GM21786 (cell line): ENCODE results near the gene RALGAPA1.
A peak's percentile ranks its signal among the peaks of the same experiment; 100 is the strongest.
"Not testable (repeated sequence)": the region's sequence is repeated elsewhere in the genome, so short reads cannot be mapped to it uniquely, and the experiment has no call there.

ENCODE experiments used
- ATAC-seq: cut with Tn5 transposase; IDR thresholded peaks from one replicate; pipeline ENCODE4 v1.9.1; 2021; ENCODE audit not compliant: unreplicated experiment

The RALGAPA1 gene

GRCh38 chr14:35821564-35822411, 12.7 kb upstream of the RALGAPA1 start:
- ATAC-seq: no peak

- no peak for ATAC-seq
These were observed 10.8 kb upstream of the RALGAPA1 start for GRCh38 chr14:35819591-35820540.

- no peak for ATAC-seq
These were observed 9.4 kb upstream of the RALGAPA1 start for GRCh38 chr14:35818346-35819115.

- ATAC-seq: peak; percentile 79
These were observed 5.4 kb upstream of the RALGAPA1 start for GRCh38 chr14:35814371-35815005.

- ATAC-seq: no peak
These were observed 1.9 kb upstream of the RALGAPA1 start for GRCh38 chr14:35810963-35811362.

GRCh38 chr14:35809597-35809996, 502 bp upstream of the RALGAPA1 start:
- no peak for ATAC-seq

GRCh38 chr14:35808076-35808637, 938 bp downstream of the RALGAPA1 start:
- no peak for ATAC-seq

- ATAC-seq: no peak
These were observed 1.7 kb downstream of the RALGAPA1 start for GRCh38 chr14:35807131-35807961.

GRCh38 chr14:35806006-35806907, 2.8 kb downstream of the RALGAPA1 start:
- no peak for ATAC-seq

- no peak for ATAC-seq
These were observed 11.3 kb downstream of the RALGAPA1 start for GRCh38 chr14:35797796-35798195.

- no peak for ATAC-seq
These were observed 19.4 kb downstream of the RALGAPA1 start for GRCh38 chr14:35789651-35790050.

- no peak for ATAC-seq
These were observed 22.2 kb downstream of the RALGAPA1 start for GRCh38 chr14:35786856-35787255.

GRCh38 chr14:35783699-35784098, 25.4 kb downstream of the RALGAPA1 start:
- no peak for ATAC-seq

- ATAC-seq: no peak
These were observed 29.7 kb downstream of the RALGAPA1 start for GRCh38 chr14:35779368-35779767.

GRCh38 chr14:35777550-35777949, 31.5 kb downstream of the RALGAPA1 start:
- not testable (repeated sequence) for ATAC-seq

- ATAC-seq: no peak
These were observed 32.3 kb downstream of the RALGAPA1 start for GRCh38 chr14:35776823-35777222.

GRCh38 chr14:35776085-35776484, 33.0 kb downstream of the RALGAPA1 start:
- ATAC-seq: not testable (repeated sequence)

GRCh38 chr14:35766700-35767082, 42.4 kb downstream of the RALGAPA1 start:
- no peak for ATAC-seq
